ENCODE measurements around the gene UBE2G2. TPM values are rescaled to one million over a fixed set of nuclear protein-coding genes. Genes with fewer than 3 reads are reported as not detected.

Gene UBE2G2
- total and polyA plus RNA-seq, 4 donors, result 27.4 to 83.5 (median 40.9) TPM

GRCh38 chr21:44771896-44772525 lies 29.6 kb downstream of the UBE2G2 start:
- H3K27me3 ChIP-seq (ENCODE audit: control insufficient read depth in 4 of 4, insufficient read depth in 4 of 4, low read length in 3 of 4), result no peaks in the 10 kb centered on the region
- no peaks in the 10 kb centered on the region for H3K9me3 ChIP-seq (ENCODE audit: control insufficient read depth in 4 of 4, low read length in 3 of 4)
- WGBS, result 97% methylated on average over 17 of the region's 17 CpGs

GRCh38 chr21:44767834-44768831 lies 33.5 kb downstream of the UBE2G2 start:
- Histone ChIP-seq H3K27ac (ENCODE audit: low read depth in 1 of 2, low read length in 2 of 2) (no peak overlapping the region), H3K4me1 (ENCODE audit: control insufficient read depth in 4 of 4, insufficient read depth in 4 of 4, low read length in 3 of 4) (peaks cover 0 to 3% (median 0%) of the 10 kb centered on the region in 4 donors), H3K9me3 (ENCODE audit: control insufficient read depth in 4 of 4, low read length in 3 of 4) (no peaks in the 10 kb centered on the region), H3K9ac (ENCODE audit: low read depth in 1 of 2, low read length in 2 of 2) (no peak overlapping the region), H3K27me3 (ENCODE audit: control insufficient read depth in 4 of 4, insufficient read depth in 4 of 4, low read length in 3 of 4) (no peaks in the 10 kb centered on the region), H3K36me3 (ENCODE audit: control insufficient read depth in 4 of 4, insufficient read depth in 3 of 4, low read depth in 1 of 4, low read length in 3 of 4) (peaks cover 9 to 31% (median 18%) of the 10 kb centered on the region in 4 donors), H3K4me3 (ENCODE audit: low read depth in 1 of 3, low read length in 3 of 3) (no peak overlapping the region)
- WGBS, result 93% methylated on average over 30 of the region's 30 CpGs
- no peak for DNase-seq (ENCODE audit: low spot score)
- TF ChIP-seq YY1 (IDR thresholded peaks at IDR 0.05) (no peak), JUND (IDR thresholded peaks at IDR 0.05) (no peak), CTCF (IDR thresholded peaks at IDR 0.05; ENCODE audit: low read depth, low read length, missing input control) (no peak), REST (IDR thresholded peaks at IDR 0.05) (no peak), EGR1 (IDR thresholded peaks at IDR 0.05; ENCODE audit: low read depth in 2 of 2) (no peak)

More at GRCh38 chr21:44771896-44772525, 29.6 kb downstream of the UBE2G2 start:
- Histone ChIP-seq H3K27ac (ENCODE audit: low read depth in 1 of 2, low read length in 2 of 2) (no peak overlapping the region), H3K4me1 (ENCODE audit: control insufficient read depth in 4 of 4, insufficient read depth in 4 of 4, low read length in 3 of 4) (no peaks in the 10 kb centered on the region), H3K36me3 (ENCODE audit: control insufficient read depth in 4 of 4, insufficient read depth in 3 of 4, low read depth in 1 of 4, low read length in 3 of 4) (peaks cover 15 to 51% (median 34%) of the 10 kb centered on the region in 4 donors), H3K9ac (ENCODE audit: low read depth in 1 of 2, low read length in 2 of 2) (no peak overlapping the region), H3K4me3 (ENCODE audit: low read depth in 1 of 3, low read length in 3 of 3) (no peak overlapping the region)
- no peak for DNase-seq (ENCODE audit: low spot score)
- TF ChIP-seq FOXA2 (IDR thresholded peaks at IDR 0.05) (no peak), SP1 (IDR thresholded peaks at IDR 0.05) (no peak), RAD21 (IDR thresholded peaks at IDR 0.05) (no peak), REST (IDR thresholded peaks at IDR 0.05) (no peak)
- TF ChIP-seq, protein P1, sequence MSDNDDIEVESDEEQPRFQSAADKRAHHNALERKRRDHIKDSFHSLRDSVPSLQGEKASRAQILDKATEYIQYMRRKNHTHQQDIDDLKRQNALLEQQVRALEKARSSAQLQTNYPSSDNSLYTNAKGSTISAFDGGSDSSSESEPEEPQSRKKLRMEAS (IDR thresholded peaks at IDR 0.05), result no peak
- TF ChIP-seq, protein P2, sequence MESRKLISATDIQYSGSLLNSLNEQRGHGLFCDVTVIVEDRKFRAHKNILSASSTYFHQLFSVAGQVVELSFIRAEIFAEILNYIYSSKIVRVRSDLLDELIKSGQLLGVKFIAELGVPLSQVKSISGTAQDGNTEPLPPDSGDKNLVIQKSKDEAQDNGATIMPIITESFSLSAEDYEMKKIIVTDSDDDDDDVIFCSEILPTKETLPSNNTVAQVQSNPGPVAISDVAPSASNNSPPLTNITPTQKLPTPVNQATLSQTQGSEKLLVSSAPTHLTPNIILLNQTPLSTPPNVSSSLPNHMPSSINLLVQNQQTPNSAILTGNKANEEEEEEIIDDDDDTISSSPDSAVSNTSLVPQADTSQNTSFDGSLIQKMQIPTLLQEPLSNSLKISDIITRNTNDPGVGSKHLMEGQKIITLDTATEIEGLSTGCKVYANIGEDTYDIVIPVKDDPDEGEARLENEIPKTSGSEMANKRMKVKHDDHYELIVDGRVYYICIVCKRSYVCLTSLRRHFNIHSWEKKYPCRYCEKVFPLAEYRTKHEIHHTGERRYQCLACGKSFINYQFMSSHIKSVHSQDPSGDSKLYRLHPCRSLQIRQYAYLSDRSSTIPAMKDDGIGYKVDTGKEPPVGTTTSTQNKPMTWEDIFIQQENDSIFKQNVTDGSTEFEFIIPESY (IDR thresholded peaks at IDR 0.05), result no peak
